HepG2 (cell line): ENCODE measurements around the gene LYRM4. TPM values are rescaled to one million over a fixed set of nuclear protein-coding genes. Genes with fewer than 3 reads are reported as not detected.

Source experiments
- ARNT ChIP-seq: fragments of 450-650 bp; IDR thresholded peaks from 2 replicates; pipeline ENCODE4 v1.6.1; 2017
- ELF3 ChIP-seq: IDR thresholded peaks from 2 replicates; pipeline ENCODE4 v1.6.1; 2016; ENCODE audit warnings: missing genetic modification reagents, missing compliant biosample characterization
- KAT2B ChIP-seq: fragments of 150-350 bp; IDR thresholded peaks from 2 replicates; pipeline ENCODE4 v1.6.1; 2014; ENCODE audit warnings: low read depth, low read length, borderline replicate concordance
- RELA ChIP-seq: sonication (generic); formaldehyde crosslinking; IDR thresholded peaks from 2 replicates; pipeline ENCODE4 v1.4.0; 2020; ENCODE audit warnings: missing genetic modification reagents
- ZNF20 ChIP-seq: sonication (generic); formaldehyde crosslinking; IDR thresholded peaks from 2 replicates; pipeline ENCODE4 v1.4.0; 2020; ENCODE audit warnings: mild to moderate bottlenecking, moderate library complexity, missing genetic modification reagents
- ZNF207 ChIP-seq: fragments of 450-650 bp; IDR thresholded peaks from 2 replicates; pipeline ENCODE4 v1.6.1; 2016; ENCODE audit warnings: antibody characterized with exemption, borderline replicate concordance
- ZNF350 ChIP-seq: sonication (generic); formaldehyde crosslinking; IDR thresholded peaks from 2 replicates; pipeline ENCODE4 v1.4.0; 2020; ENCODE audit warnings: mild to moderate bottlenecking, low read depth, missing genetic modification reagents, borderline replicate concordance
- ZNF652 ChIP-seq: IDR thresholded peaks from 2 replicates; pipeline ENCODE4 v1.6.1; 2016; ENCODE audit warnings: low read depth, borderline replicate concordance
- polyA plus RNA-seq, 8 experiments: library from polyadenylated mRNA; depleted of rRNA in 3 of 8; stranded (reverse) in 7 of 8; unstranded in 1 of 8; fragments of >200 nt; fragmentation: Illumina TruSeq in 4 of 8; extraction: Trizol in 4 of 8; gene quantifications; 2 replicates each; pipeline versions ENCODE4 v1.2.1 to v1.2.3, GENCODE V29; 2011 to 2016; ENCODE audit warnings: low read depth in 4 of 8, missing spikeins in 1 of 8, mixed read lengths in 1 of 8; ENCODE audit not compliant: insufficient read depth in 1 of 8
- total RNA-seq, 5 experiments: library from RNA; depleted of rRNA; stranded (reverse); fragments of >200 nt; fragmentation: Illumina TruSeq; extraction: Trizol; gene quantifications; 2 replicates each; pipeline ENCODE4 v1.2.3, GENCODE V29; 2016; ENCODE audit warnings: low read depth in 1 of 5
- TF ChIP-seq, protein P1 (sequence below): sonication (generic); formaldehyde crosslinking; IDR thresholded peaks from 2 replicates; pipeline ENCODE4 v1.5.0; 2020; ENCODE audit warnings: mild to moderate bottlenecking, missing genetic modification reagents, borderline replicate concordance
- TF ChIP-seq, protein P2 (sequence below): sonication (generic); formaldehyde crosslinking; IDR thresholded peaks from 2 replicates; pipeline ENCODE4 v1.5.1; 2020; ENCODE audit warnings: missing genetic modification reagents, mild to moderate bottlenecking, borderline replicate concordance
- TF ChIP-seq, protein P3 (sequence below): sonication (generic); formaldehyde crosslinking; conservative IDR thresholded peaks from 2 replicates; pipeline ENCODE4 v1.8.1; 2023; ENCODE audit warnings: missing genetic modification reagents
- TF ChIP-seq, protein P4 (sequence below): sonication (generic); formaldehyde crosslinking; conservative IDR thresholded peaks from 2 replicates; pipeline ENCODE4 v1.4.0; 2020; ENCODE audit warnings: mild to moderate bottlenecking, missing genetic modification reagents, moderate library complexity

The LYRM4 gene
- total and polyA plus RNA-seq, 2 of the 13 experiments (the other 11 are each of a cell fraction or from before 2014, with no cell fraction given) = 64.6 to 67.5 TPM

DNA sequence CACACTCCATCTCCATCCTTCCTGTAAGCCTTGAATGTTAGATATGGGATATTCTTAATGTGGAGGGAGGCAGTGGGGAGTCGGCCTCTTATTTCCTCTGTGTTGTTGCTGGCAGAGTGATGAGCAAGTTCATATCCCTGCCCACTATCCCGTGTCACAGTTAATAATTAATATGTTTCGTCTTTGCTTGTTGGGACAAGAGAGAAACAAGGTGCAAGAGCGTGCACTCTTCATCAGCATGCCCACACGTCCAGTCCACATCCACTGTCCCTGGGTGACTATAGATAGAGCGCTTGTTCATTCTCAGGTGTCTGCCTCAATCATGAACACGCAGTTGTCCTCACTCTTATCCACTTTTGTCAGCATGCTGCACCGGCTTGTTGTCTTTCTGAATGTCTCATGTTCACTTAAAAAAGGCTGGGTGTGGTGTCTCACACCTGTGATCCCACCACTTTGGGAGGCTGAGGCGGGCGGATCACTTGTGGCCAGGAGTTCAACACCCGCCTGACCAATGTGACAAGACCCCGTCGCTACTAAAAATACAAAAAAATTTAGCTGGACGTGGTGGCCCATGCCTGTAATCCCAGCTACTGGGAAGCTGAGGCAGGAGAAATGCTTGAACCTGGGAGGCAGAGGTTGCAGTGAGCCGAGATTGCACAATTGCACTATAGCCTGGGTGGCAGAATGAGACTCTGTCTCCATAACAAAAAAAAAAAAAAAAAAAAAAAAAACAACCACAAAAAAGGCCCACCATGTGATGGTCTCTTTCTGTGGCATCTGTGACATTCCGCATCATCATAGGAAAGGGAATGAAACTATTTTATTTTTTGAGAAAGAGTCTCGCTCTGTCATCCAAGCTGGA is 141.4 kb downstream of the LYRM4 start (continued):
- TF ChIP-seq, protein P1, sequence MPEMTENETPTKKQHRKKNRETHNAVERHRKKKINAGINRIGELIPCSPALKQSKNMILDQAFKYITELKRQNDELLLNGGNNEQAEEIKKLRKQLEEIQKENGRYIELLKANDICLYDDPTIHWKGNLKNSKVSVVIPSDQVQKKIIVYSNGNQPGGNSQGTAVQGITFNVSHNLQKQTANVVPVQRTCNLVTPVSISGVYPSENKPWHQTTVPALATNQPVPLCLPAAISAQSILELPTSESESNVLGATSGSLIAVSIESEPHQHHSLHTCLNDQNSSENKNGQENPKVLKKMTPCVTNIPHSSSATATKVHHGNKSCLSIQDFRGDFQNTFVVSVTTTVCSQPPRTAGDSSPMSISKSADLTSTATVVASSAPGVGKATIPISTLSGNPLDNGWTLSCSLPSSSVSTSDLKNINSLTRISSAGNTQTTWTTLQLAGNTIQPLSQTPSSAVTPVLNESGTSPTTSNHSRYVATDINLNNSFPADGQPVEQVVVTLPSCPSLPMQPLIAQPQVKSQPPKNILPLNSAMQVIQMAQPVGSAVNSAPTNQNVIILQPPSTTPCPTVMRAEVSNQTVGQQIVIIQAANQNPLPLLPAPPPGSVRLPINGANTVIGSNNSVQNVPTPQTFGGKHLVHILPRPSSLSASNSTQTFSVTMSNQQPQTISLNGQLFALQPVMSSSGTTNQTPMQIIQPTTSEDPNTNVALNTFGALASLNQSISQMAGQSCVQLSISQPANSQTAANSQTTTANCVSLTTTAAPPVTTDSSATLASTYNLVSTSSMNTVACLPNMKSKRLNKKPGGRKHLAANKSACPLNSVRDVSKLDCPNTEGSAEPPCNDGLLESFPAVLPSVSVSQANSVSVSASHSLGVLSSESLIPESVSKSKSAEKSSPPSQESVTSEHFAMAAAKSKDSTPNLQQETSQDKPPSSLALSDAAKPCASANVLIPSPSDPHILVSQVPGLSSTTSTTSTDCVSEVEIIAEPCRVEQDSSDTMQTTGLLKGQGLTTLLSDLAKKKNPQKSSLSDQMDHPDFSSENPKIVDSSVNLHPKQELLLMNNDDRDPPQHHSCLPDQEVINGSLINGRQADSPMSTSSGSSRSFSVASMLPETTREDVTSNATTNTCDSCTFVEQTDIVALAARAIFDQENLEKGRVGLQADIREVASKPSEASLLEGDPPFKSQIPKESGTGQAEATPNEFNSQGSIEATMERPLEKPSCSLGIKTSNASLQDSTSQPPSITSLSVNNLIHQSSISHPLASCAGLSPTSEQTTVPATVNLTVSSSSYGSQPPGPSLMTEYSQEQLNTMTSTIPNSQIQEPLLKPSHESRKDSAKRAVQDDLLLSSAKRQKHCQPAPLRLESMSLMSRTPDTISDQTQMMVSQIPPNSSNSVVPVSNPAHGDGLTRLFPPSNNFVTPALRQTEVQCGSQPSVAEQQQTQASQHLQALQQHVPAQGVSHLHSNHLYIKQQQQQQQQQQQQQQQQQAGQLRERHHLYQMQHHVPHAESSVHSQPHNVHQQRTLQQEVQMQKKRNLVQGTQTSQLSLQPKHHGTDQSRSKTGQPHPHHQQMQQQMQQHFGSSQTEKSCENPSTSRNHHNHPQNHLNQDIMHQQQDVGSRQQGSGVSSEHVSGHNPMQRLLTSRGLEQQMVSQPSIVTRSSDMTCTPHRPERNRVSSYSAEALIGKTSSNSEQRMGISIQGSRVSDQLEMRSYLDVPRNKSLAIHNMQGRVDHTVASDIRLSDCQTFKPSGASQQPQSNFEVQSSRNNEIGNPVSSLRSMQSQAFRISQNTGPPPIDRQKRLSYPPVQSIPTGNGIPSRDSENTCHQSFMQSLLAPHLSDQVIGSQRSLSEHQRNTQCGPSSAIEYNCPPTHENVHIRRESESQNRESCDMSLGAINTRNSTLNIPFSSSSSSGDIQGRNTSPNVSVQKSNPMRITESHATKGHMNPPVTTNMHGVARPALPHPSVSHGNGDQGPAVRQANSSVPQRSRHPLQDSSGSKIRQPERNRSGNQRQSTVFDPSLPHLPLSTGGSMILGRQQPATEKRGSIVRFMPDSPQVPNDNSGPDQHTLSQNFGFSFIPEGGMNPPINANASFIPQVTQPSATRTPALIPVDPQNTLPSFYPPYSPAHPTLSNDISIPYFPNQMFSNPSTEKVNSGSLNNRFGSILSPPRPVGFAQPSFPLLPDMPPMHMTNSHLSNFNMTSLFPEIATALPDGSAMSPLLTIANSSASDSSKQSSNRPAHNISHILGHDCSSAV (CRISPR knock-in tag) = no peak
- TF ChIP-seq, protein P2, sequence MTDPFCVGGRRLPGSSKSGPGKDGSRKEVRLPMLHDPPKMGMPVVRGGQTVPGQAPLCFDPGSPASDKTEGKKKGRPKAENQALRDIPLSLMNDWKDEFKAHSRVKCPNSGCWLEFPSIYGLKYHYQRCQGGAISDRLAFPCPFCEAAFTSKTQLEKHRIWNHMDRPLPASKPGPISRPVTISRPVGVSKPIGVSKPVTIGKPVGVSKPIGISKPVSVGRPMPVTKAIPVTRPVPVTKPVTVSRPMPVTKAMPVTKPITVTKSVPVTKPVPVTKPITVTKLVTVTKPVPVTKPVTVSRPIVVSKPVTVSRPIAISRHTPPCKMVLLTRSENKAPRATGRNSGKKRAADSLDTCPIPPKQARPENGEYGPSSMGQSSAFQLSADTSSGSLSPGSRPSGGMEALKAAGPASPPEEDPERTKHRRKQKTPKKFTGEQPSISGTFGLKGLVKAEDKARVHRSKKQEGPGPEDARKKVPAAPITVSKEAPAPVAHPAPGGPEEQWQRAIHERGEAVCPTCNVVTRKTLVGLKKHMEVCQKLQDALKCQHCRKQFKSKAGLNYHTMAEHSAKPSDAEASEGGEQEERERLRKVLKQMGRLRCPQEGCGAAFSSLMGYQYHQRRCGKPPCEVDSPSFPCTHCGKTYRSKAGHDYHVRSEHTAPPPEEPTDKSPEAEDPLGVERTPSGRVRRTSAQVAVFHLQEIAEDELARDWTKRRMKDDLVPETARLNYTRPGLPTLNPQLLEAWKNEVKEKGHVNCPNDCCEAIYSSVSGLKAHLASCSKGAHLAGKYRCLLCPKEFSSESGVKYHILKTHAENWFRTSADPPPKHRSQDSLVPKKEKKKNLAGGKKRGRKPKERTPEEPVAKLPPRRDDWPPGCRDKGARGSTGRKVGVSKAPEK = no peak
- TF ChIP-seq, protein P3, sequence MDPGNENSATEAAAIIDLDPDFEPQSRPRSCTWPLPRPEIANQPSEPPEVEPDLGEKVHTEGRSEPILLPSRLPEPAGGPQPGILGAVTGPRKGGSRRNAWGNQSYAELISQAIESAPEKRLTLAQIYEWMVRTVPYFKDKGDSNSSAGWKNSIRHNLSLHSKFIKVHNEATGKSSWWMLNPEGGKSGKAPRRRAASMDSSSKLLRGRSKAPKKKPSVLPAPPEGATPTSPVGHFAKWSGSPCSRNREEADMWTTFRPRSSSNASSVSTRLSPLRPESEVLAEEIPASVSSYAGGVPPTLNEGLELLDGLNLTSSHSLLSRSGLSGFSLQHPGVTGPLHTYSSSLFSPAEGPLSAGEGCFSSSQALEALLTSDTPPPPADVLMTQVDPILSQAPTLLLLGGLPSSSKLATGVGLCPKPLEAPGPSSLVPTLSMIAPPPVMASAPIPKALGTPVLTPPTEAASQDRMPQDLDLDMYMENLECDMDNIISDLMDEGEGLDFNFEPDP (CRISPR knock-in tag) = no peak
- TF ChIP-seq, protein P4, sequence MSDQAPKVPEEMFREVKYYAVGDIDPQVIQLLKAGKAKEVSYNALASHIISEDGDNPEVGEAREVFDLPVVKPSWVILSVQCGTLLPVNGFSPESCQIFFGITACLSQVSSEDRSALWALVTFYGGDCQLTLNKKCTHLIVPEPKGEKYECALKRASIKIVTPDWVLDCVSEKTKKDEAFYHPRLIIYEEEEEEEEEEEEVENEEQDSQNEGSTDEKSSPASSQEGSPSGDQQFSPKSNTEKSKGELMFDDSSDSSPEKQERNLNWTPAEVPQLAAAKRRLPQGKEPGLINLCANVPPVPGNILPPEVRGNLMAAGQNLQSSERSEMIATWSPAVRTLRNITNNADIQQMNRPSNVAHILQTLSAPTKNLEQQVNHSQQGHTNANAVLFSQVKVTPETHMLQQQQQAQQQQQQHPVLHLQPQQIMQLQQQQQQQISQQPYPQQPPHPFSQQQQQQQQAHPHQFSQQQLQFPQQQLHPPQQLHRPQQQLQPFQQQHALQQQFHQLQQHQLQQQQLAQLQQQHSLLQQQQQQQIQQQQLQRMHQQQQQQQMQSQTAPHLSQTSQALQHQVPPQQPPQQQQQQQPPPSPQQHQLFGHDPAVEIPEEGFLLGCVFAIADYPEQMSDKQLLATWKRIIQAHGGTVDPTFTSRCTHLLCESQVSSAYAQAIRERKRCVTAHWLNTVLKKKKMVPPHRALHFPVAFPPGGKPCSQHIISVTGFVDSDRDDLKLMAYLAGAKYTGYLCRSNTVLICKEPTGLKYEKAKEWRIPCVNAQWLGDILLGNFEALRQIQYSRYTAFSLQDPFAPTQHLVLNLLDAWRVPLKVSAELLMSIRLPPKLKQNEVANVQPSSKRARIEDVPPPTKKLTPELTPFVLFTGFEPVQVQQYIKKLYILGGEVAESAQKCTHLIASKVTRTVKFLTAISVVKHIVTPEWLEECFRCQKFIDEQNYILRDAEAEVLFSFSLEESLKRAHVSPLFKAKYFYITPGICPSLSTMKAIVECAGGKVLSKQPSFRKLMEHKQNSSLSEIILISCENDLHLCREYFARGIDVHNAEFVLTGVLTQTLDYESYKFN (CRISPR knock-in tag) = peak; percentile 66
- TF ChIP-seq ARNT (no peak), ZNF20 (no peak), ZNF207 (no peak), ZNF652 (CRISPR knock-in tag) (no peak), KAT2B (no peak), ELF3 (no peak), ZNF350 (CRISPR knock-in tag) (no peak), RELA (no peak)
